Measurements from ENCODE around the gene KRR1. TPM values are rescaled to one million over a fixed set of nuclear protein-coding genes. Genes with fewer than 3 reads are reported as not detected.

Gene KRR1
- total RNA-seq = 10 to 100 TPM; 68.5 to 97.7 TPM

GRCh38 chr12:75511116-75512048 is at the start of gene KRR1:
KRR1 (minus strand) TSS chr12:75511609; CDS start chr12:75511597, 12 bp downstream.
- DNase-seq = peak; percentile 96
- Mint-ChIP-seq H3K9me3 (ENCODE audit: low read depth) (no peaks in the 10 kb centered on the region), H3K4me3 (peak within 1 kb of the TSS; percentile 97), H3K27me3 (no peaks in the 10 kb centered on the region), H3K36me3 (peaks cover 20% of the 10 kb centered on the region), H3K4me1 (peaks cover 34% of the 10 kb centered on the region), H3K27ac (peak within 1 kb of the TSS; percentile 99)
- peak; percentile 97 for ATAC-seq
- CTCF ChIA-PET = interaction anchor here (0.9 to 2.7 kb wide), 10 partner anchors 23 to 526 kb away, joined by 3 to 21 read pairs (median 4); partner anchors contain the start of genes GLIPR1, GLIPR1L1 and PHLDA1

- H3K27me3 Mint-ChIP-seq = peaks cover 38% of the 10 kb centered on the region
Measured at GRCh38 chr12:75560167-75560566, 48.8 kb upstream of the KRR1 start.

GRCh38 chr12:75558287-75558686 is 46.9 kb upstream of the KRR1 start:
- Mint-ChIP-seq H3K27me3 (peaks cover 51% of the 10 kb centered on the region), H3K9me3 (ENCODE audit: low read depth) (no peaks in the 10 kb centered on the region), H3K4me3 (no peak overlapping the region), H3K27ac (no peak overlapping the region), H3K4me1 (peaks cover 10% of the 10 kb centered on the region), H3K36me3 (no peaks in the 10 kb centered on the region)
- CTCF ChIA-PET = no interaction called here
- no peak for DNase-seq
- no peak for ATAC-seq

More at GRCh38 chr12:75560167-75560566, 48.8 kb upstream of the KRR1 start:
- H3K4me3 Mint-ChIP-seq = no peak overlapping the region
- ATAC-seq (peak; percentile 64), DNase-seq (no peak)
- H3K36me3 Mint-ChIP-seq = no peaks in the 10 kb centered on the region
- no peaks in the 10 kb centered on the region for H3K9me3 Mint-ChIP-seq (ENCODE audit: low read depth)
- no peak overlapping the region for H3K27ac Mint-ChIP-seq
- CTCF ChIA-PET = interaction anchor here (0.8 to 1.1 kb wide), 3 partner anchors 9 to 479 kb away, joined by 3 to 4 read pairs (median 3); partner anchors contain the start of gene PHLDA1
- H3K4me1 Mint-ChIP-seq = peaks cover 10% of the 10 kb centered on the region

DNA sequence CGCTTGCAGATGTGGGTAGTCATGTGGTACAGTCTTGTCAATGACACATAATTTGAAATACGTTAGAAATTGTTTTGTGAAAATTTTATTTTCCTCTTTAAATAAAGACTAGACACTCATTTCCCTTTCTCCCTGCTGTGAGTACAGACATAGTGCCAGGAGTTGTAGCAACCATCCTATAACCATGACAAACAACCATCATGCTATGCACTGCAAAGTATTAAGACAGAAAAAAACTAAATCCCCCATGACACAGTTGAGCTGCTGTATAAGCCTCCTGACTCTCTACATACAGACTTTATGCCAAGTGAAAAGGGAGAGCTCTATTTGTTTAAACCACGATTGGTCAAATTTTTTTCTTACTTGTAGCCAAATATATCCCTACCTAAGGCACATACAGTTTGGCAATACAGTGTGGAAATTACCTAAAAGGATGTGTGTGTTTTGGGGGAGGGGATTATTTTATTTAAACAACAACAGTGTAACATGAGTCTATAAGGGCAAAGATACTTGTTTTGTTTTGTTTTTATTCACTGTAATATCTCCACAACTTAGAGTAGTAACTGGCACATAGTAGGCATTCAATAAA is 45.0 kb upstream of the KRR1 start:
- peaks cover 46% of the 10 kb centered on the region for H3K27me3 Mint-ChIP-seq
- H3K36me3 Mint-ChIP-seq = no peaks in the 10 kb centered on the region
- DNase-seq (no peak), ATAC-seq (no peak)
- H3K27ac Mint-ChIP-seq = no peak overlapping the region
- H3K9me3 Mint-ChIP-seq (ENCODE audit: low read depth) = no peaks in the 10 kb centered on the region
- no peak overlapping the region for H3K4me3 Mint-ChIP-seq
- CTCF ChIA-PET = interaction anchor here (0.9 to 1.2 kb wide), 2 partner anchors 29 to 477 kb away, joined by 3 read pairs; no protein-coding TSS in a partner anchor
- peaks cover 5% of the 10 kb centered on the region for H3K4me1 Mint-ChIP-seq

DNA sequence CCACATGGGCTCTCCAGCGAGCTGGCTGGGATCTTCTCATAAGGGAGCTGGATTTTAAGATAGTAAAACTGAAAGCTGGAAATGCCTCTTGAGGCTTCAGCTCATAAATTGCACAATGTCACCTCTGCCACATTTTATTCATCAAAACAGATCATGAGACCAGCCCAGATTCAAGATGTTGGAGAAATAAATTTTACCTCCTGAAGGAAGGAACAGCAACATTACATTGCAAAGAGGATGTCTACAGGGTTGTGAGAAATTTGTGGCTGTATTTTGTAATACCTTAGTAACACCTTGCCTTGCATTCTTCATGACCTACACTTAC is 43.1 kb upstream of the KRR1 start:
- CTCF ChIA-PET = interaction anchor here (1.2 kb wide), 1 partner anchor 27 kb away, joined by 3 read pairs; no protein-coding TSS in a partner anchor
- H3K9me3 Mint-ChIP-seq (ENCODE audit: low read depth) = no peaks in the 10 kb centered on the region
- H3K4me1 Mint-ChIP-seq = peaks cover 3% of the 10 kb centered on the region
- DNase-seq = no peak
- no peak for ATAC-seq
- no peak overlapping the region for H3K4me3 Mint-ChIP-seq
- H3K27me3 Mint-ChIP-seq = peaks cover 56% of the 10 kb centered on the region
- H3K27ac Mint-ChIP-seq = no peak overlapping the region
- no peaks in the 10 kb centered on the region for H3K36me3 Mint-ChIP-seq

DNA sequence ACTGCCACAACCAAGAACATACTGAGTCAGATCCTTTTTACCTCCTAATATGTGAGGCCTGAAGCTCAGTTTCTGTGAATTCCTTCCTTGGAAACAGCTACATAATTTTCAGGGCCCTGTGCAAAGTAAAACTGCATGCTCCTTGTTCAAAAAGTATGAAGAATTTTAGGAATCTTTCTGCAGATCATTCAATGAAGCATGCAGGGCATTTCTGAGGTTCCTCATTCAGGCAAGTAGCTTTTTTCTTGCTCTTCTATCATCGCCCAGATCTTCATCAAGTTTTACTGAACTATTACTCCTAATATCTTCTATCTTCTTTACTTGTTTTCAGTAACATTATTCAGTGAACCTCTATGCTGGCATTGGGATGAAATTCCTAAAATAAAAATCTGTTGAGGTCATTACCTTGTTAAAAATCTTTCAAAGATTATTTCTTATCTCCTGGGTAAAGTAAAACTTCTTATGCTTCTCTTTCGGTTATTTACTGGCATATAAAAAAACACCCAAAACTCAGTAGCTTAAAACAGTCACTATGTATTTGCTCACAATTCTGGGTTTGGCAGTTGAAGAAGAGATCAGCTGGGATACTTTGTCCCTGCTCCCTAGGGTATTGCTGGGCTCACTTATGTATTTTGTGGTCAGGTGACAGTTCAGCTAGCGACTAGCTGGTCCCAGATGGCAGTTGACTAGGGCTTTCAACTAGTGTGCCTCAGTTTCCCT is 42.6 kb upstream of the KRR1 start:
- peaks cover 3% of the 10 kb centered on the region for H3K4me1 Mint-ChIP-seq
- H3K27ac Mint-ChIP-seq = no peak overlapping the region
- CTCF ChIA-PET = interaction anchor here (1.2 kb wide), 1 partner anchor 27 kb away, joined by 3 read pairs; no protein-coding TSS in a partner anchor

GRCh38 chr12:75553398-75553797 is 42.0 kb upstream of the KRR1 start:
- no peak for ATAC-seq
- H3K9me3 Mint-ChIP-seq (ENCODE audit: low read depth) = no peaks in the 10 kb centered on the region
- H3K4me3 Mint-ChIP-seq = no peak overlapping the region
- H3K4me1 Mint-ChIP-seq = peaks cover 3% of the 10 kb centered on the region
- no peak for DNase-seq
- no peaks in the 10 kb centered on the region for H3K36me3 Mint-ChIP-seq
- CTCF ChIA-PET = no interaction called here
- H3K27ac Mint-ChIP-seq = no peak overlapping the region
- peaks cover 60% of the 10 kb centered on the region for H3K27me3 Mint-ChIP-seq

More for the DNA sequence above, 42.6 kb upstream of the KRR1 start:
- no peak for ATAC-seq
- Mint-ChIP-seq H3K9me3 (ENCODE audit: low read depth) (no peaks in the 10 kb centered on the region), H3K27me3 (peaks cover 57% of the 10 kb centered on the region), H3K36me3 (no peaks in the 10 kb centered on the region), H3K4me3 (no peak overlapping the region)
- DNase-seq = no peak

DNA sequence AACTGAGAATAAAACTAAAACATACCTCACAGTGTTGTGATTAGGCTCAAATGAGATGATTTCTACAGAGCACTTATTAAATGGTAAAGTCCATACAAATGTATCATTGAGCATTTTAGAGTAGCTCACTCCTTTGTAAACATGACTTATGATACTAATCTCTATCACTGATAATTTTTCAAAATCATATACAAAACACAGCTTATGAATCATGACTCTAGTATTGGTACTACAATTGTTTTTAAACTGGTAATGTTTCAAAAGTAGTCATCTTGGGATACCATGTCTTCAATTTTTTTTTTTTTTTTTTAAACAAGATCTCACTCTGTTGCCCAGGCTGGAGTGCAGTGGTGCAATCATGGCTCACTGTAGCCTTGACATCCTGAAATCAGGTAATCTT is 40.1 kb upstream of the KRR1 start:
- ATAC-seq (no peak), DNase-seq (no peak)
- Mint-ChIP-seq H3K9me3 (ENCODE audit: low read depth) (no peaks in the 10 kb centered on the region), H3K27me3 (peaks cover 64% of the 10 kb centered on the region), H3K36me3 (no peaks in the 10 kb centered on the region), H3K27ac (no peak overlapping the region), H3K4me3 (no peak overlapping the region), H3K4me1 (peaks cover 3% of the 10 kb centered on the region)
- CTCF ChIA-PET = interaction anchor here (0.7 to 0.8 kb wide), 2 partner anchors 9 to 361 kb away, joined by 3 to 4 read pairs; no protein-coding TSS in a partner anchor

DNA sequence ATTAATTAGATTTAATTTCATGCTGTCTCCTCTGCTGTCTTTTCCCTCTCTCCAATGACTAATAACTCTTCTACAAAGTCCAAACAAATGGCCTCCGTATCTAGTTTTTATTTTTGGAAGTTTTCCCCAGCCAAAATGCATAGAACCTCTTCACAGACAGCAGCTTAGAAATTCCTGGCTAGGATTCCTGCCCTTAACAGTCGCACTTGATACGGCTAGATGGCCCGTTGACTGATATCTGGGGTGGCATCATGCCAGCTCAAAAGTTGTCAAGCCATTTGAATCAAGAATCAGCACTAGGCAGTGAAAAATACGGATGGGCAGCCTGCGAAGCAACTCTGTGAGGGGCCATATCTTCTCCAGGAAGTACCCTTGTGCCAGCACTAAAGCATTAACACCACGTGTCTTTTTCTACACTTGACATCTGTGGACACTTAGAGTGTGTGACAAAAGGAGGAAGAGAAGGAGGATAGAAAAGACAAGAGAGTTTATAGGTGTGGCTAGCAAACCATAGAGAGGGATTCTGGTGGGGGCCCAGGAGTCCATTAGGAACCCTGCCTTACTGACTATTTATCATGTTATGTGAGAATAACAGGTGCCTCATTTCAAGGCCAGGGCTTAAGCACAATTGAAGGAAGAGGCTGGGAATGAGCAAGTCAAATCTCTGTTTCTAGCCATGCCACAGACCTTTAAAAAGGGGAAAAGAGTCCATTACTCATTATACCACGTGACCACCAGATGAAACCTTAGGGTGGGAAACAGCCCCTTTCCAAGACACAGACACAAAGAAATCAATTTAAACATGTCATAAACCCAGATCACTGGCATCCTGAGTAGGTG is 39.2 kb upstream of the KRR1 start:
- no peaks in the 10 kb centered on the region for H3K36me3 Mint-ChIP-seq
- no peak for DNase-seq
- ATAC-seq = no peak
- H3K9me3 Mint-ChIP-seq (ENCODE audit: low read depth) = no peaks in the 10 kb centered on the region
- CTCF ChIA-PET = interaction anchor here (0.7 to 0.8 kb wide), 2 partner anchors 10 to 362 kb away, joined by 3 to 4 read pairs; no protein-coding TSS in a partner anchor
- peaks cover 3% of the 10 kb centered on the region for H3K4me1 Mint-ChIP-seq
- H3K27ac Mint-ChIP-seq = no peak overlapping the region
- H3K4me3 Mint-ChIP-seq = no peak overlapping the region
- H3K27me3 Mint-ChIP-seq = peaks cover 66% of the 10 kb centered on the region

DNA sequence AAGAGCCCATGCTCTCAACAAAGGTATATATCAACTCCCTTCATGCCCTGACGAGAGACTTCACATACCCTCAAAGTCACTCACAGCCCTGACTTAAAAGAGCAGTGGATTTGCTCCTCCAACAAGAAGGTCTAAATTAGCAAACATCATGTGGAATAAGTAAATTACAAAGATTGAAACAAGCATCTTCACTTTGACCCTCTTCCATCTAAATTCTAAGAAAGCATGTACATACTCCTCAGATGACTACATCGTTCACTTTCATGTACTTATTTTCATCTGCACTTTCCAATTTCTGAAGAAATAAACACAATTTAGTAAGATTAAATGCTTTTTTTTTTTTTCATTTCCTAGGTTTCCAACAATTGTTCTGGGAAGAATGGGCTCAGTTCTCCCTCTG is 38.6 kb upstream of the KRR1 start:
- Mint-ChIP-seq H3K9me3 (ENCODE audit: low read depth) (no peaks in the 10 kb centered on the region), H3K4me1 (peaks cover 3% of the 10 kb centered on the region), H3K27ac (no peak overlapping the region), H3K27me3 (peaks cover 68% of the 10 kb centered on the region), H3K4me3 (no peak overlapping the region), H3K36me3 (no peaks in the 10 kb centered on the region)
- no peak for ATAC-seq
- CTCF ChIA-PET = no interaction called here
- no peak for DNase-seq

- Mint-ChIP-seq H3K9me3 (ENCODE audit: low read depth) (no peaks in the 10 kb centered on the region), H3K27me3 (peaks cover 66% of the 10 kb centered on the region), H3K4me1 (peaks cover 3% of the 10 kb centered on the region), H3K27ac (no peak overlapping the region), H3K36me3 (no peaks in the 10 kb centered on the region), H3K4me3 (no peak overlapping the region)
- DNase-seq (no peak), ATAC-seq (no peak)
- CTCF ChIA-PET = no interaction called here
Measured at GRCh38 chr12:75548879-75549278, 37.5 kb upstream of the KRR1 start.

DNA sequence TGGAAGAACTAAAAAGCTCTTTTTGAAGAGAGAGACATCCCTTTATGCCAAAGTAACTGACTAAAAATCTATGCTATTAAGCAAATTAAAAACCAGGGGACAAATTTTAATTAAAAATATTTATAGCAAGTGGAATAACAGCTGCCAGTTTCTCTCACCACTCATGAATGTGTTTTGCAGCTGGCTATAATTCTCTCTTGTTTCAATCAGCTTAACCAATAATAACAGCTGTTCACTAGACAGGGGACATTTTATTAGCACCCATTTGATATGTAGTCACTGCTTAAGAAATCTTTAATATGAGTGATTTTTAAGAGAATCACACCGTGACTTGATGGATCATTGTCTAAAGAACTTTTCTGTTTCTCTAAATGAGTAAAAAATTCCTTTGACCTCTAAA is 34.2 kb upstream of the KRR1 start:
- peaks cover 3% of the 10 kb centered on the region for H3K4me1 Mint-ChIP-seq
- H3K9me3 Mint-ChIP-seq (ENCODE audit: low read depth) = no peaks in the 10 kb centered on the region
- H3K27ac Mint-ChIP-seq = no peak overlapping the region
- no peaks in the 10 kb centered on the region for H3K36me3 Mint-ChIP-seq
- CTCF ChIA-PET = interaction anchor here (0.8 to 1.9 kb wide), 4 partner anchors 9 to 44 kb away, joined by 3 to 7 read pairs (median 4); no protein-coding TSS in a partner anchor
- no peak for DNase-seq
- no peak for ATAC-seq
- no peak overlapping the region for H3K4me3 Mint-ChIP-seq
- H3K27me3 Mint-ChIP-seq = peaks cover 55% of the 10 kb centered on the region

Data from activated CD8-positive, alpha-beta memory T cell treated with anti-CD3 and anti-CD28 coated beads, Interleukin-2, amount 10 ng/mL, durations not matched to agents 7 days and 5 days (primary cell).